HG02571 (cell line): Measurements from ENCODE around the gene SCYGR3.
"Not testable (repeated sequence)": the region's sequence is repeated elsewhere in the genome, so short reads cannot be mapped to it uniquely, and the experiment has no call there.

ENCODE experiments used
- ATAC-seq: cut with Tn5 transposase; IDR thresholded peaks from one replicate; pipeline ENCODE4 v1.9.1; 2021; ENCODE audit warnings: mild to moderate bottlenecking, moderate library complexity; ENCODE audit not compliant: unreplicated experiment

Gene SCYGR3

GRCh38 chr2:227614246-227614645, 394 bp downstream of the SCYGR3 start:
- no peak for ATAC-seq

GRCh38 chr2:227613272-227613660, 1.4 kb downstream of the SCYGR3 start:
- no peak for ATAC-seq

- ATAC-seq: no peak
Observed at GRCh38 chr2:227612546-227613271, 1.9 kb downstream of the SCYGR3 start.

GRCh38 chr2:227610123-227610522, 4.5 kb downstream of the SCYGR3 start:
- ATAC-seq: no peak

- no peak for ATAC-seq
Observed at GRCh38 chr2:227608561-227609338, 5.9 kb downstream of the SCYGR3 start.

GRCh38 chr2:227607941-227608340, 6.7 kb downstream of the SCYGR3 start:
- ATAC-seq: no peak

- no peak for ATAC-seq
Observed at GRCh38 chr2:227606476-227606875, 8.2 kb downstream of the SCYGR3 start.

GRCh38 chr2:227602358-227602757, 12.3 kb downstream of the SCYGR3 start:
- no peak for ATAC-seq

GRCh38 chr2:227598835-227599503, 15.7 kb downstream of the SCYGR3 start, which contains the start of gene SCYGR2:
Gene SCYGR2 (plus strand): TSS chr2:227598893. CDS start chr2:227598893, 0 bp downstream.
- ATAC-seq: not testable (repeated sequence)

GRCh38 chr2:227597998-227598397, 16.6 kb downstream of the SCYGR3 start:
- no peak for ATAC-seq

GRCh38 chr2:227597036-227597435, 17.6 kb downstream of the SCYGR3 start:
- no peak for ATAC-seq

- no peak for ATAC-seq
Observed at GRCh38 chr2:227595797-227596196, 18.8 kb downstream of the SCYGR3 start.

GRCh38 chr2:227592694-227593387, 21.8 kb downstream of the SCYGR3 start:
- no peak for ATAC-seq

- ATAC-seq: no peak
Observed at GRCh38 chr2:227582369-227582768, 32.3 kb downstream of the SCYGR3 start.

- ATAC-seq: no peak
Observed at GRCh38 chr2:227579791-227580190, 34.8 kb downstream of the SCYGR3 start.

GRCh38 chr2:227578642-227579041, 36.0 kb downstream of the SCYGR3 start:
- ATAC-seq: no peak

GRCh38 chr2:227577555-227577954, 37.1 kb downstream of the SCYGR3 start:
- no peak for ATAC-seq

- no peak for ATAC-seq
Observed at GRCh38 chr2:227576812-227577211, 37.8 kb downstream of the SCYGR3 start.

- ATAC-seq: no peak
Observed at GRCh38 chr2:227576110-227576509, 38.5 kb downstream of the SCYGR3 start.

GRCh38 chr2:227570615-227571014, 44.0 kb downstream of the SCYGR3 start:
- no peak for ATAC-seq

GRCh38 chr2:227568852-227569169, 45.8 kb downstream of the SCYGR3 start:
- ATAC-seq: no peak
